NOMO-1 treated with DMSO at 0.1 percent for 48 hours (cell line): Measurements from ENCODE around the gene BAG5.
"Not testable (repeated sequence)": the region's sequence is repeated elsewhere in the genome, so short reads cannot be mapped to it uniquely, and the experiment has no call there.

Experiments used
- DNase-seq: peaks from one replicate; lab custom pipeline; 2025; ENCODE audit not compliant: unreplicated experiment; lab: John Stamatoyannopoulos, UW

BAG5 gene

DNA sequence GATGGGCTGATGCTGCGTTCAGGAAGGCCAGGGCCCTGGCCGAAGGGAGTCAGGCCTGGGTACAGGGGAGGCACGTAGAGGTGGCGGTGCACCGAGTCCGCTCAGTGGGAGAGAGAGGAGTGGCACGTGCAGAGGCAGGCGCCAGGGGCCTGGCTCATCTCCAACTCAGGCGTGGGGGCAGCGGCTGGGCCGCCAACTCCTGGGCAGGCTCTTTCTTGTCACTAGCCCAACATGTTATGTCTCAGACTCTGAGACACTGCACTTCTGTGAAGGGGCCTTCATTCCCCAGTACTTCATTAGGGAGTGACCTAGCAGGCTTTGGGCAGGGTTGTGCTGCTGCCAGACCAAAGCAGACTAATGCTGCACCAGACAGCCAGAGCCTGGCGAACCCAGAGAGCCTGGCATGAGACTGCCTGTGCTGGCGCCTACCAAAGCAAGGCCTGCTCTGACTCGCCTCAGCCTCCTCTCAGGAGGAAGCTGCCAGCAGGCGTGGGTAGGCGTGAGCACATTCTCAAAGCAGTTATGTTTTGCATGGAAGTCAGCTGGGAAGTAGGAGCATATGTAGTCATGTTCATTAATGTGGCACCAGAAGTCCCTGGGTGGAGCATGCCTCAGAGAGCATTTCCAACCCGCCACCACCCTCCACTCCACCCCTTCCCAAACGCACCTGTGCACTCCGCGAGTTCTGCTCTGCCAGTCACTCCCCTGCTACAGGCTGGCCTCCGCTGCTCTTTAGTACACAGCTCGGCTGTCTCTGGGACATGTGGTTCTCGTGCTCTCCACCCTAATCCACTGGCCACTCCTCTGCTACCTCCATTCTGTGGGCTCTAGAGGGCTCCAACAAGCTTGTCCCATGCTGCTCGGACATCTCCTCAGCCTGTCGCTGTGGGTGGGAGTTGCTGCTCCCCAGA, 49.5 kb downstream of the BAG5 start:
- no peak for DNase-seq

DNA sequence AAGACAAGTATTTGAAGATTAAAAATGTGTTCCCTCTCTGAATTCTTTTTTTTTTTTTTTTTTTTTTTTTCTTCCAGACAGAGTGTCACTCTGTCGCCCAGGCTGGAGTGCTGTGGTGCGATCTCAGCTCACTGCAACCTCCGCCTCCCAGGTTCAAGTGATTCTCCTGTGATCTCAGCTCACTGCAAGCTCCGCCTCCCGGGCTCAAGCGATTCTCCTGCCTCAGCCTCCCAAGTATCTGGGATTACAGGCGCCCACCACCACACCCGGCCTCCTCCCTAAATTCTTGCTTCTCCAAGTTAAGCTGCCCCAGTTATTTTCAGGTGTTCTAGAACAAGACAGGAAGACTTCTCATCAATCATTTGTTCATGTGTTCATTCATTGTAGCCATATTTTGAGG, 50.3 kb downstream of the BAG5 start:
- DNase-seq = not testable (repeated sequence)

DNA sequence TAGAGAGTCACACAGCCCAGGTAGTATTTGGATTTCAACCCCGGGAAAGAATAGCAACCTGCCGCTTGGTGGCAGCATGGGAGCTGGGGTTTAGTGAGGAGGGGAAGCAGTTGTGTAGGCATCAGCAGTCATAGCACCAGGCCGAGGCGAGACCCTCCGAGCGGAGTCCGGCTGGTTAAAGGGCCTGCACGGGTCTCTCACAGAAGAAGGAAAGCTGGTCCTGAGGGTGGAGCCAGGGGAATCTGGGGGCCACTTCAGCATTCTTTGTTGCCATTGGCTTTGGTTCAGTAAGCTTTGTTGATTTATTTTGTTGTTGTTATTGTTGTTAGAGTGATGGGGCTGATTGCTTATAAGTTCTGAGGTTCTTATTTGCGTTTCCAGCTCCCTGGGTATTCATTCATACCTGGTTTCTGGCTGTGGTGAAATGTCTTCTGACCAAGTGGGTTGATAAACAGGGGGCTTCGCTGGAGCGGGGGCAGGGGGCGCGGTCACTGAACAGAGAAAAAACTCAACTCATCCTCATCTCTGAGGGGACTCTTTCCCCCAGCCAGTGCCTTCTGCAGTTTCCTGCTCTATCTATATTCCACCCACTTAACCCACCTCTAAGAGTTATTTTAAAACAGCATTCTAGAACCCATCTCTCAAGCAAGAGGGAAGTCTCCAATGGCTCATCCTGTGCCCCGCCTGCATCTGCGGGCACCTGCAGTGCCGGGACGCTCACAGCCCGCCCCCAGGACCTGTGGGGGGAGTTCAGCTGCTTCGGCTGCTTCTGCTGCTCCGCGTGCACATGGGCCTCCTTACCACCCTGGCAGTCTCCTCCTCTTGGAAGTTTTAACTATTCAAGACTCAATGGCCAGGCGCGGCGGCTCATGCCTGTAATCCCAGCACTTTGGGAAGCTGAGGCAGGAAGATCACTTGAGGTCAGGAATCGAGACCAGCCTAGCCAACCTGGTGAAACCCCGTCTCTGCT, 51.4 kb downstream of the BAG5 start:
- no peak for DNase-seq

DNA sequence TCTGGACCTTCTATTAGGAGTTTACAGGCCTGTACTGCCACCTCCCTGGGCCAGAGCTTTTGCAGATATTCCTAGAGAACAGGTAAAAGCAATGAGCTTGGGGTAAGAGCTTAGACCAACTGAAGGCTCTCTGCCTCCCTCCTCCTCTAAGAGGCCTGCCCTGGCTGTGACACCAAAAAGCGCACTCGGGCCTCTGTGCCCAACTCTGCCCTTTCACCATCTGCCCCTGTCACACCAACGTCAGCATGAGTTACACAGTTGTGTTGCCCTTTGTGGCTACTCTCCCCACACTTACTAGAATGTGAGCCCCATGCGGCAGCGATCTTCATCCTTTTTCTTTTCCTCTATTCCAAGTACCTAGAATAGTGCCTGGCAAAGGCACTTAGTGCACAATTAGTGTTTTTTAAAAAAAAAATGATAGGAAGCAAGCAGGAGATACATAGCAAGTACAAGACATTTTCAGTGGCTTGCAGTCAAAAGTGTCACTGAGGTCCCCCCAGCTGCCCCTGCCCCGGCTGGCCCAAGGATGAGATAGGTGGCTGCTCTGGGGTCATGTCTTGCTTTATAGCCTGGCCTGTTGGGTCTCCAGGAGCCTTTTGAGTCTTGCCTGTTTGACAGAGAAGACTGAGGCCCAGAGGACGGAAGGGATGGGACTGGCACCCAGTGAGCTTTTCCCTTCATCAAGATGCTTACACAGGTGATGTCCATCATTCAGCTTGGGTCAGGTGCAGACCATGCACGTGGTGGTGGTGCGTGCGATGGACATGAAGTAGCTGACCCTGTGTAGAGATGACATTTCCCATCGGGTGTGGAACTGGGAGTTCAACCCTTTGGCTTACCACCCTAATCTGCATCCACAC, 52.4 kb downstream of the BAG5 start:
- DNase-seq = no peak

DNA sequence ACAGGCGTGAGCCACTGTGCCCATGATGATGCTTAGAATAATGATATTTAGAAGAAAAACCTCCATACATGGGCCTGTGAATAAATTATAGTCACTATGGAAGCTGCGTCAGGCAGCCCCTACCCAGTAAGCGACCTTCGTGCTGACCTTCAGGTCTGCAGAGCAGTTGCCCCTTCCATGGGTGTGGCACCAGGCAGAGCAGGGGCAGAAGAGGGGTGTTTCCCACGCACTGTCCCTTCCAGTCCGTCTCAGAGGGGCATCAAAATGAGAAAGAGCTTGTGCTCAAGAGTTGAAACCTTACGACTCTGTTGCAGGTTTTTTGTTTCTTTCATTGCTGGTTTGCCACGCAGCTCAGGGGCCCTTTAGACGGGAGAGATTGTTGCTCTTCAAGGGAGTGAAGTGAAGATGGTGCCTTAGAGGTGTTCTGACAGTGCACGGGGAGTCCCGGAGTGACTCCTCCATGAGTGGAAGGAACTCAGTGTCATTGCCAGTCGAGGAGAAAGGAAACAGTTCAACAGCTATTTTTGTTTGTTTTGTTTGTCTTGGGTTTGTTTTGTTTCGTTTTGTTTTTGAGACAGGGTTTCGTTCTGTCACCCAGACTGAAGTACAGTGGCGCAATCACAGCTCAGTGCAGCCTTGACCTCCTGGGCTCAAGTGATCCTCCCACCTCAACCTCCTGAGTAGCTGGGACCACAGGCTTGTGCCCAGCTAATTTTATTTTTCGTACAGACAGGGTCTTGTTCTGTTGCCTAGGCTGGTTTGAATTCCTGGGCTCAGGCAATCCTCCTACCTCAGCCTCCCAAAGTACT, 53.7 kb downstream of the BAG5 start:
- no peak for DNase-seq

DNA sequence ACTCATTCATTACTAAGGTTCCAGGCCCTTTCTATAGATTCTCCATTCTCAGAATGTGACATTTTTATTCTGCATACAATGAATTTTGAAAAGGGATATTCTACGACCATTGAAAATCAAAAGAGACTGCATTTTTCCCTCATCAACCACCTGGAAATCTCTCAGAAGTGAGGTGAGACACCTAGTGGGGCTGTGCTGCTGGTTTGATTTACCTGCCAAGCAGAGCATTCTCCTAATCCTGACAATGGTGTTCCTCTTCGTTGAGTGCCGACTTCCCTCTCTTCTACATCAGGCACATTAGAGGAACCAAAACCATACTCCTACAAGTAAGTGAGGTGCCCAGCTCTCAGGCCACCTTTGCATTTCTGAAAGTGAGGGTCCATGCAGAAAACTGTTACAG, 54.7 kb downstream of the BAG5 start:
- DNase-seq = no peak
